Left lung (tissue), 10 donors: ENCODE measurements around the gene PIP5K1B. TPM values are rescaled to one million over a fixed set of nuclear protein-coding genes. Genes with fewer than 3 reads are reported as not detected.

Experiments used
- ATAC-seq: fragments of 200-7000 bp; cut with Tn5 transposase; one replicate; pipeline ENCODE4 v1.9.1; 2020; ENCODE audit warnings: moderate library complexity
- DNase-seq, 4 donors: peaks; one replicate each; pipeline ENCODE4 v3.0.0-alpha.2; 2013 to 2020
- H3K27ac ChIP-seq, 2 donors: fragments of 200-600 bp; sonication (generic) in 1 of 2; one replicate each; pipeline versions ENCODE4 v1.5.0 to v1.8.0; 2020 to 2021
- H3K27me3 ChIP-seq, 2 donors: fragments of 200-600 bp; sonication (generic) in 1 of 2; one replicate each; pipeline versions ENCODE4 v1.5.0 to v1.8.0; 2020 to 2021
- H3K36me3 ChIP-seq, 2 donors: fragments of 200-600 bp; sonication (generic) in 1 of 2; one replicate each; pipeline versions ENCODE4 v1.5.0 to v1.8.0; 2020 to 2021
- H3K4me1 ChIP-seq, 2 donors: fragments of 200-600 bp; one replicate each; pipeline ENCODE4 v1.8.0; 2021
- H3K4me3 ChIP-seq, 2 donors: fragments of 200-600 bp; sonication (generic) in 1 of 2; one replicate each; pipeline versions ENCODE4 v1.5.0 to v1.8.0; 2020 to 2021; ENCODE audit warnings: mild to moderate bottlenecking in 1 of 2
- H3K9me3 ChIP-seq, 2 donors: fragments of 200-600 bp; sonication (generic) in 1 of 2; one replicate each; pipeline versions ENCODE4 v1.5.0 to v1.8.0; 2020 to 2021
- intact Hi-C, 2 donors: fragments of 100-400 bp; cut with DNase I; formaldehyde crosslinking; loops; one replicate each; pipeline versions ENCODE4 v1.11.2 to v1.14.2; 2022
- polyA plus RNA-seq, 6 donors: library from polyadenylated mRNA; unstranded; fragments of 120-200 nt; gene quantifications; one replicate each; pipeline ENCODE4 v1.2.1, GENCODE V29; 2013; ENCODE audit not compliant: insufficient read length in 6 of 6
- total RNA-seq, 2 donors: library from RNA; stranded (reverse); fragmentation: NEBNext Ultra II Directional; extraction: Animal tissue kit (Norgen Biotek cat#: 25700); gene quantifications; one replicate each; pipeline ENCODE4 v1.2.1, GENCODE V29; 2021
- TF ChIP-seq, protein P1 (sequence below), 2 donors: fragments of 200-600 bp; sonication (generic) in 1 of 2; IDR thresholded peaks; one replicate each; pipeline versions ENCODE4 v1.5.0 to v1.8.0; 2021; ENCODE audit warnings: antibody characterized with exemption in 2 of 2
- donor health status: DM: no; HTN: yes; CAD: no.
- donor health status: DM: no; HTN: no; CAD: no.

The PIP5K1B gene
- total and polyA plus RNA-seq, 8 donors = 3.1 to 31.0 (median 4.2) TPM

DNA sequence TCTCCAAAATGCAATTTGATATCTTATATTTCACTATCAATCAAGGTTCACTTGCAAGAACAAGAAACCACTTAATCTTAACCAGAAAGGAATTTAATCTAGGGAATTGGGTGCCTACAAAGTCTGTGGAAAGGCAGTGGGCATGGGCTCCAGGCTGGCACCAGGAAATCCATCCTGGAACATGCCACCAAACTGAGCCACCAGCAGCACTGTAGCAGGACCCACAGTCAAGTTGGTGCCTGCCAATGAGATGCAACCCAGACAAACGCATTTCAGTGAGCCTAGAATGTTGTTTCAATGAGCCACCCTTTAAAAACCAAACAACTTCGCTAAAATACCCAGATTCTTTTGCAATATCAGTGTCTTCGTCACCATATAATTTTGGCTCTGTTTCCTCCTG, 237.8 kb downstream of the PIP5K1B start:
- Histone ChIP-seq H3K36me3 (peaks cover 0 to 11% of the 10 kb centered on the region in 2 donors), H3K4me3 (no peak overlapping the region)

DNA sequence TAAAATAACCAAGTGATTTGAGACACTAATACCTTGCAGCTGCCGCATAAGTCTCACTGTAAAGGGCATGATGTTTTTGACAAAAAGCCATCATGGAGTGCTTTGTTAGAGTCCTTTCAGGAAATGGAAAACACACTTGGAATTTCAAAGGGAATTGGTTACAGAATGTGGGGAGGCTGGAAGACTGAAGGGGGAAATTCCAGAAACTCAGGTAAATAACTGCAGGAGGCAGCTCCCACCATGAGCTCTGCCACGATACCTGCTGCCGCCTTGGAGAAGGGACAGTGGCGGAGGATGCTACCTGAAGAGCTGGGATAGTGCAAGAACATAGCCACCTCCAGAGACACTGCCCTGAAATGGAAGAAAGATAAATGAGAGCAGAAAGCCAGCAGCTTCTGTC, 242.0 kb downstream of the PIP5K1B start:
- H3K4me3 ChIP-seq = no peak overlapping the region
- intact Hi-C loops = no loop called here
- TF ChIP-seq, protein P1, sequence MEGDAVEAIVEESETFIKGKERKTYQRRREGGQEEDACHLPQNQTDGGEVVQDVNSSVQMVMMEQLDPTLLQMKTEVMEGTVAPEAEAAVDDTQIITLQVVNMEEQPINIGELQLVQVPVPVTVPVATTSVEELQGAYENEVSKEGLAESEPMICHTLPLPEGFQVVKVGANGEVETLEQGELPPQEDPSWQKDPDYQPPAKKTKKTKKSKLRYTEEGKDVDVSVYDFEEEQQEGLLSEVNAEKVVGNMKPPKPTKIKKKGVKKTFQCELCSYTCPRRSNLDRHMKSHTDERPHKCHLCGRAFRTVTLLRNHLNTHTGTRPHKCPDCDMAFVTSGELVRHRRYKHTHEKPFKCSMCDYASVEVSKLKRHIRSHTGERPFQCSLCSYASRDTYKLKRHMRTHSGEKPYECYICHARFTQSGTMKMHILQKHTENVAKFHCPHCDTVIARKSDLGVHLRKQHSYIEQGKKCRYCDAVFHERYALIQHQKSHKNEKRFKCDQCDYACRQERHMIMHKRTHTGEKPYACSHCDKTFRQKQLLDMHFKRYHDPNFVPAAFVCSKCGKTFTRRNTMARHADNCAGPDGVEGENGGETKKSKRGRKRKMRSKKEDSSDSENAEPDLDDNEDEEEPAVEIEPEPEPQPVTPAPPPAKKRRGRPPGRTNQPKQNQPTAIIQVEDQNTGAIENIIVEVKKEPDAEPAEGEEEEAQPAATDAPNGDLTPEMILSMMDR (IDR thresholded peaks at IDR 0.05) = no peak
- DNase-seq = no peak
- H3K36me3 ChIP-seq = peaks cover 0 to 5% of the 10 kb centered on the region in 2 donors
- H3K4me1 ChIP-seq = peaks cover 0 to 1% of the 10 kb centered on the region in 2 donors
- no peaks in the 10 kb centered on the region for H3K27me3 ChIP-seq
- no peak for ATAC-seq
- H3K9me3 ChIP-seq = no peaks in the 10 kb centered on the region
- H3K27ac ChIP-seq = no peak overlapping the region

More for the DNA sequence above, 237.8 kb downstream of the PIP5K1B start:
- ATAC-seq (no peak), DNase-seq (no peak)
- no peaks in the 10 kb centered on the region for H3K27me3 ChIP-seq
- H3K9me3 ChIP-seq = no peaks in the 10 kb centered on the region
- H3K4me1 ChIP-seq = no peaks in the 10 kb centered on the region
- TF ChIP-seq, protein P1 (IDR thresholded peaks at IDR 0.05) = no peak
- intact Hi-C loops = no loop called here
- H3K27ac ChIP-seq = no peak overlapping the region

DNA sequence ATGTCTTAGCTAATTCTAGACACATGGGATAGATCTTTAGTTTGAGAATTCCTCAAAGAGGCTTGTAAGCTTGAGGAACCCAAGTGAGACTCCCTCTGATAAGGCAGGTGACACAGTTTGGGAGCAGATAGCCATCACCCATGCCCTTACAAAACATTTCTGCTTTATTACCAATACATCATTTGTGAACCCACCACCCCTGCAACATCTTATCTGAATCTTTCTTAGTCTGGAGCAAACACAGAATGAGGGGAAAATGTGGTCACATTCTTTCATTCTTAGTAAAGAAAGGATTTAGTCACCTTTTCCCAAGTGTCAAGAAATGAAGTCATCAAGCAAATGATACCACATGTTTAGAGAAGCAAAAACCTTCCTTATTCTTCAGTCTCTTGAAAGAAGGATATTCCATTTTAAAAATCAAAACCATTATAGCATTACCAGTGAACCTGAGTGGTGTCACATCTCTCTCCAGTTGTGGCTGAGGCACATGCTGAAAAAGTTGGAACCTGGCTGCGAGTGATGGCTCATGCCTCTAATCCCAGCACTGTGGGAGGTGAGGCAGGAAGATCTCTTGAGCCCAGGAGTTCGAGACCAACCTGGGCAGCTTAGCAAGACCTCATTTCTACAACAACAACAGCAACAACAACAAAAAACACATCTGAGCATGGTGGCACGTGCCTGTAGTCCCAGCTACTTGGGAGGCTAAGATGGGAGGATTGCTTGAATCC, 243.0 kb downstream of the PIP5K1B start:
- intact Hi-C loops = no loop called here
- H3K27ac ChIP-seq = no peak overlapping the region
- H3K36me3 ChIP-seq = no peaks in the 10 kb centered on the region
- no peak for ATAC-seq
- TF ChIP-seq, protein P1 (IDR thresholded peaks at IDR 0.05) = no peak
- no peaks in the 10 kb centered on the region for H3K27me3 ChIP-seq
- peaks cover 0 to 6% of the 10 kb centered on the region in 2 donors for H3K4me1 ChIP-seq
- DNase-seq = no peak
- H3K4me3 ChIP-seq = no peak overlapping the region
- H3K9me3 ChIP-seq = no peaks in the 10 kb centered on the region

DNA sequence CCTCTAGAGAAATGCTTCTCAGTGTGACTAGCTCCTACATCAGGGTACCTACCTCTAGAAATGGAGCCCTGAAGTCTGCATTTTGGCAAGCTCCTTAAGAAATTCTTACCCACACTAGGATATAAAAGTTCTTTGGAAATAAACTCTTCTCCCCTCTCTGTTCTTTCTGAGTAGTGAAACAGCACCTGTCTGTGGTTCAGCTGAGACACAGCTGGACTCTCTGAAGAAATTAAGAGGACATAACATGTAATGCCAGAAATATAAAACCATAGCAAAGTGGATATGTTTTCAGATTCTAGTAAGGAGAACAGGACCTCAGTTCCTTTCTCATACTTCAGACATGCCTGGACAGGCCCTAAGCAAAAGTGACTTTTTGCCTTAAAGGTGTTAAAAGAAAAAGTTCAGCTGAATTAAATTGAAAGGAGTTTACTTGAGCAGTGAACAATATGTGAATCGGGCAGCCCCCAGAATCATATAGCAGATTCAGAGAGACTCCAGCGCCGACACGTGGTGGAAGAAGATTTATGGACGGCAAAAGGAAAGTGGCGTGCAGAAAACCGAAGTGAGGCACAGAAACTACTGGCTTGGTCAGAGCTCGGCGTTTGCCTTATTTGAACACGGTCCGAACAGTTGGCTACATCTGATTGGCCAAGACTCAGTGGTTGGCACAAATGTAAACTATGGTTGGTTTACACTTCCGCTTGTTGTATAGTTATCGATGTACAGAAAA, 244.4 kb downstream of the PIP5K1B start:
- TF ChIP-seq, protein P1 (IDR thresholded peaks at IDR 0.05) = no peak
- intact Hi-C loops = no loop called here
- H3K27me3 ChIP-seq = no peaks in the 10 kb centered on the region
- H3K36me3 ChIP-seq = no peaks in the 10 kb centered on the region
- H3K4me3 ChIP-seq = no peak overlapping the region
- no peak overlapping the region for H3K27ac ChIP-seq
- ATAC-seq = no peak
- H3K4me1 ChIP-seq = peaks cover 0 to 6% of the 10 kb centered on the region in 2 donors
- H3K9me3 ChIP-seq = no peaks in the 10 kb centered on the region
- DNase-seq = peak in 1 of 4 donors; percentile 21

DNA sequence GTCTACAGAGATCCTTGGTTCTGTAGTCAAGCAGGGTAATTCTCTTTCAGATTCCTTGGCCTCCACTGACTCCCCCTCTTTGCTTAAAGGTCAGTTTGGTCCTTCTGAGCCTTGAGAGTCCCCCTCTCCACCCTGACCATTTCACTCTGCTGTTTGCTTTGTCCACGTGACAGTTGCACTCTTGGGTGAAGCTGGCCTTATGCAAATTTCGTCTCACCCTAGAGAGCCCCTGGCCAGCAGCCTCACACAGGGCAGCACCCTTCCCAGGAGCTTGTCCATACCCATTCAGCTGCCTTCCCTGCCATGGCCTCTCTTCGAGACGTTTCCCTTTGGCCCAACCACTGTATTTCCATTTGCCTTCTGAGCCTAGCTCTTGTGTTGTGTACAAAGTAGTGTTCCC, 245.1 kb downstream of the PIP5K1B start:
- intact Hi-C loops = no loop called here
- ATAC-seq (peak; percentile 90), DNase-seq (no peak)
- H3K4me1 ChIP-seq = peaks cover 0 to 6% of the 10 kb centered on the region in 2 donors
- no peak overlapping the region for H3K4me3 ChIP-seq
- no peaks in the 10 kb centered on the region for H3K27me3 ChIP-seq
- TF ChIP-seq, protein P1 (IDR thresholded peaks at IDR 0.05) = no peak
- no peak overlapping the region for H3K27ac ChIP-seq
- H3K9me3 ChIP-seq = no peaks in the 10 kb centered on the region
- H3K36me3 ChIP-seq = no peaks in the 10 kb centered on the region
